ENCODE results near the gene TOMM5. TPM values are rescaled to one million over a fixed set of nuclear protein-coding genes. Genes with fewer than 3 reads are reported as not detected.

TOMM5 gene
- total and polyA plus RNA-seq, 2 of the 13 experiments (the other 11 are each of a cell fraction or from before 2014, with no cell fraction given): 147 to 315 TPM

- no peak for TF ChIP-seq HDAC6 (IDR thresholded peaks at IDR 0.05; ENCODE audit: low read depth, low read length)
- no peak for TF ChIP-seq MXD1 (CRISPR knock-in tag; IDR thresholded peaks at IDR 0.05)
- no peak for TF ChIP-seq ZNF496 (CRISPR knock-in tag; IDR thresholded peaks at IDR 0.05; ENCODE audit: insufficient replicate concordance)
- no peak for TF ChIP-seq TCF7L2 (IDR thresholded peaks at IDR 0.05; ENCODE audit: low read depth, low read length)
- no peak for TF ChIP-seq ZNF296 (CRISPR knock-in tag; conservative IDR thresholded peaks at IDR 0.05)
- no peak for TF ChIP-seq POLR2A (IDR thresholded peaks at IDR 0.05; ENCODE audit: insufficient read depth in 1 of 2, low read depth in 2 of 2, low read length in 2 of 2)
- no peak for TF ChIP-seq FUBP1 (CRISPR knock-in tag; IDR thresholded peaks at IDR 0.05; ENCODE audit: borderline replicate concordance)
- TF ChIP-seq USF2 (IDR thresholded peaks at IDR 0.05; ENCODE audit: low read depth, low read length): no peak
- no peak for TF ChIP-seq USF2 (CRISPR knock-in tag; IDR thresholded peaks at IDR 0.05; ENCODE audit: borderline replicate concordance)
Observed at GRCh38 chr9:37543468-37543867, 48.9 kb downstream of the TOMM5 start (continued).

- Histone ChIP-seq H2AFZ (ENCODE audit: low read length) (no peak overlapping the region), H3K4me3 (replicated peaks in 1 of 3; ENCODE audit: insufficient read depth in 1 of 3, low read depth in 2 of 3, low read length in 3 of 3) (no peak overlapping the region), H3K27me3 (ENCODE audit: control insufficient read depth in 1 of 2, insufficient read depth in 2 of 2, low read length in 2 of 2) (no peaks in the 10 kb centered on the region), H3K27ac (ENCODE audit: extremely low read length, insufficient read depth, low read length) (no peak overlapping the region), H3K4me1 (ENCODE audit: insufficient read depth, low read length) (no peaks in the 10 kb centered on the region), H3K9ac (ENCODE audit: insufficient read depth, low read depth, low read length) (no peak overlapping the region), H4K20me1 (ENCODE audit: insufficient read depth, low read length) (no peaks in the 10 kb centered on the region), H3K9me3 (ENCODE audit: low read length) (no peaks in the 10 kb centered on the region), H3K4me2 (ENCODE audit: low read depth, low read length) (no peak overlapping the region), H3K36me3 (replicated peaks in 1 of 2; ENCODE audit: control insufficient read depth in 1 of 2, insufficient read depth in 2 of 2, low read length in 2 of 2) (no peaks in the 10 kb centered on the region; a peak in 2 of 5 replicates), H3K79me2 (ENCODE audit: insufficient read depth, low read length) (no peaks in the 10 kb centered on the region)
- WGBS (ENCODE audit: low lambda C conversion rate): 55% methylated on average over 1 of the region's 1 CpG
- ChIA-PET POLR2A (no interaction called here), CTCF (ENCODE audit: low intra/inter-chr PET ratio, low total read pairs) (no interaction called here)
- ATAC-seq (no peak), FAIRE-seq (no peak), DNase-seq (ENCODE audit: low spot score) (no peak)
- intact Hi-C loops (cut with micrococcal nuclease; ENCODE audit: unreplicated experiment) (no loop called here), in situ Hi-C loops (cut with HindIII; ENCODE audit: extremely low pct_ligation_motif_present, low pct_unique_long_range_greater_than_20kb) (no loop called here)
- no TSS peak for BruUV-seq (replicated peaks)
- no peak for TF ChIP-seq MTA3 (CRISPR knock-in tag; IDR thresholded peaks at IDR 0.05)
- no peak for TF ChIP-seq ZKSCAN1 (IDR thresholded peaks at IDR 0.05; ENCODE audit: low read length)
- TF ChIP-seq KAT2B (IDR thresholded peaks at IDR 0.05; ENCODE audit: borderline replicate concordance, low read depth, low read length): no peak
- no peak for TF ChIP-seq TRIM24 (CRISPR knock-in tag; IDR thresholded peaks at IDR 0.05)
- TF ChIP-seq TEF (CRISPR knock-in tag; IDR thresholded peaks at IDR 0.05): no peak
- no peak for TF ChIP-seq ZNF17 (CRISPR knock-in tag; IDR thresholded peaks at IDR 0.05)
- TF ChIP-seq TMF1 (CRISPR knock-in tag; IDR thresholded peaks at IDR 0.05; ENCODE audit: low read depth): no peak
- TF ChIP-seq GATAD2A (CRISPR knock-in tag; IDR thresholded peaks at IDR 0.05): no peak
- TF ChIP-seq HNRNPK (IDR thresholded peaks at IDR 0.05; ENCODE audit: low read depth, low read length, poor library complexity, severe bottlenecking): no peak
- no peak for TF ChIP-seq ASH2L (IDR thresholded peaks at IDR 0.05; ENCODE audit: insufficient read length, low read depth, low read length)
- TF ChIP-seq ZNF768 (CRISPR knock-in tag; IDR thresholded peaks at IDR 0.05): no peak
Observed at GRCh38 chr9:37542895-37543294, 49.5 kb downstream of the TOMM5 start.

Measured in HepG2 (cell line).